Cardiac ventricle fibroblast (primary cell): ENCODE data around the gene NXPH2. TPM values are rescaled to one million over a fixed set of nuclear protein-coding genes. Genes with fewer than 3 reads are reported as not detected.

ENCODE experiments used
- total RNA-seq: library from RNA; depleted of rRNA; stranded (reverse); fragments of >200 nt; gene quantifications from 2 replicates; pipeline ENCODE4 v1.2.3, GENCODE V29; 2015

The NXPH2 gene
- 0.25 TPM in 1 of 2 replicates, not detected in the other for total RNA-seq

DNA sequence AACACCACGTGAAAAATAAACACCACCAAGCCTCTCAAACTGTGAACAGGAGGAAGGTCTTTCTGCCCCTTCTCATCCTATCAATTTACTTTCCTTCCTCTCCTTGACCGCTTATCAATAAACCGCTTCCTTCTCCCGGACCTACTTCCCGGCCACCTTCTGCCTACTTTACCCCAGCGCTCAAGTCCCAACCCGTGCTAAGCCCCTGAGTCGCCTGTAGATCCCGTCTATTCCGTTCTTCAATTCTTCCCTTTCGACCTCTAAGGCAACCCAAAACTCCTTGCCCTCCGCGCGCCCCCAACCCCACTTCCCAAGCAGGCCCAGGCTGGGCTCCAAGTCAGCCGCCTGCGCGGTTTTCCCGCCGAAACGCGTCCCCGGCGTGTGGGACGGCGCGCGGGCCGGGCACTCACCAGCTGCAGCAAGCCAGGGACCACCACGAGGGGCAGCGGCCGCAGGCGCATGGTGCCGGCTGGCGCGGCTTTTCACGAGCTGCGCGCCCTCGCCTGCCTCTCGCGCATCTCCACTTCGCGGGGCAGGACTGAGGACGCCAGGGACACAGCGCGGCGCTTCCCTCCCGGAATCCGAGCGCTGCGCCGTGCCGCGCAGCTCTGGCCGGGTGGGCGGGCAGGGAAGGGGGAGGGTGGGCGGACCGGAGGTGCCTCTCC, at the start of gene NXPH2:
Gene NXPH2 (minus strand): TSS at position 610 of the 665 bp plus-strand sequence. CDS start 149 bp downstream, at position 461.

